ENCODE results near the gene TRABD2B.

Gene TRABD2B

GRCh38 chr1:47844558-47844955 lies 152.6 kb downstream of the TRABD2B start:
- TF ChIP-seq EZH2 (IDR thresholded peaks at IDR 0.05; ENCODE audit: borderline replicate concordance, low read depth, low read length, severe bottlenecking) (no peak), CTCF (IDR thresholded peaks at IDR 0.05; ENCODE audit: borderline replicate concordance, extremely low read depth, low read length, poor library complexity, severe bottlenecking) (no peak)
- no peaks in the 10 kb centered on the region for H3K9me3 ChIP-seq (ENCODE audit: insufficient read depth, low read length, severe bottlenecking)
- no peaks in the 10 kb centered on the region for H3K36me3 ChIP-seq (ENCODE audit: insufficient read depth, low read length)
- H3K4me2 ChIP-seq (ENCODE audit: insufficient read depth, low read length): no peak overlapping the region
- no peak for DNase-seq
- H3K4me1 ChIP-seq (ENCODE audit: insufficient read depth, low read length): no peaks in the 10 kb centered on the region
- H3K27ac ChIP-seq (ENCODE audit: low read length): no peak overlapping the region
- H3K4me3 ChIP-seq (ENCODE audit: low read depth in 1 of 2, low read length in 2 of 2): no peak overlapping the region
- ATAC-seq (ENCODE audit: insufficient read depth, low read depth): no peak
- no peak overlapping the region for H2AFZ ChIP-seq (ENCODE audit: low read depth, low read length)
- H3K79me2 ChIP-seq (ENCODE audit: insufficient read depth, low read length): no peaks in the 10 kb centered on the region
- no peak overlapping the region for H3K9ac ChIP-seq (ENCODE audit: low read depth, low read length)
- H3K27me3 ChIP-seq (ENCODE audit: insufficient read depth, low read length, poor library complexity): peaks cover 10% of the 10 kb centered on the region
- 0 out of 2 replicates have a peak, but pooled peaks cover 6% of the 10 kb centered on the region for H4K20me1 ChIP-seq (ENCODE audit: insufficient read depth, low read length)

GRCh38 chr1:47843781-47844557 lies 153.2 kb downstream of the TRABD2B start:
- no peak for DNase-seq
- no peak for ATAC-seq (ENCODE audit: insufficient read depth, low read depth)
- no peaks in the 10 kb centered on the region for H3K36me3 ChIP-seq (ENCODE audit: insufficient read depth, low read length)
- peaks cover 10% of the 10 kb centered on the region for H3K27me3 ChIP-seq (ENCODE audit: insufficient read depth, low read length, poor library complexity)
- H3K79me2 ChIP-seq (ENCODE audit: insufficient read depth, low read length): no peaks in the 10 kb centered on the region
- H3K4me3 ChIP-seq (ENCODE audit: low read depth in 1 of 2, low read length in 2 of 2): no peak overlapping the region
- 0 out of 2 replicates have a peak, but pooled peaks cover 6% of the 10 kb centered on the region for H4K20me1 ChIP-seq (ENCODE audit: insufficient read depth, low read length)
- H2AFZ ChIP-seq (ENCODE audit: low read depth, low read length): no peak overlapping the region
- H3K27ac ChIP-seq (ENCODE audit: low read length): no peak overlapping the region
- no peaks in the 10 kb centered on the region for H3K4me1 ChIP-seq (ENCODE audit: insufficient read depth, low read length)
- H3K9me3 ChIP-seq (ENCODE audit: insufficient read depth, low read length, severe bottlenecking): no peaks in the 10 kb centered on the region
- no peak overlapping the region for H3K4me2 ChIP-seq (ENCODE audit: insufficient read depth, low read length)
- H3K9ac ChIP-seq (ENCODE audit: low read depth, low read length): no peak overlapping the region
- TF ChIP-seq CTCF (IDR thresholded peaks at IDR 0.05; ENCODE audit: borderline replicate concordance, extremely low read depth, low read length, poor library complexity, severe bottlenecking) (no peak), EZH2 (IDR thresholded peaks at IDR 0.05; ENCODE audit: borderline replicate concordance, low read depth, low read length, severe bottlenecking) (no peak)

GRCh38 chr1:47843059-47843458 lies 154.1 kb downstream of the TRABD2B start:
- DNase-seq (no peak), ATAC-seq (ENCODE audit: insufficient read depth, low read depth) (no peak)
- no peaks in the 10 kb centered on the region for H3K36me3 ChIP-seq (ENCODE audit: insufficient read depth, low read length)
- no peaks in the 10 kb centered on the region for H3K9me3 ChIP-seq (ENCODE audit: insufficient read depth, low read length, severe bottlenecking)
- H3K27me3 ChIP-seq (ENCODE audit: insufficient read depth, low read length, poor library complexity): peaks cover 10% of the 10 kb centered on the region
- H3K4me3 ChIP-seq (ENCODE audit: low read depth in 1 of 2, low read length in 2 of 2): no peak overlapping the region
- no peak overlapping the region for H3K9ac ChIP-seq (ENCODE audit: low read depth, low read length)
- no peak overlapping the region for H3K27ac ChIP-seq (ENCODE audit: low read length)
- no peaks in the 10 kb centered on the region for H3K4me1 ChIP-seq (ENCODE audit: insufficient read depth, low read length)
- 0 out of 2 replicates have a peak, but pooled peaks cover 6% of the 10 kb centered on the region for H4K20me1 ChIP-seq (ENCODE audit: insufficient read depth, low read length)
- no peaks in the 10 kb centered on the region for H3K79me2 ChIP-seq (ENCODE audit: insufficient read depth, low read length)
- H2AFZ ChIP-seq (ENCODE audit: low read depth, low read length): no peak overlapping the region
- H3K4me2 ChIP-seq (ENCODE audit: insufficient read depth, low read length): no peak overlapping the region
- no peak for TF ChIP-seq CTCF (IDR thresholded peaks at IDR 0.05; ENCODE audit: borderline replicate concordance, extremely low read depth, low read length, poor library complexity, severe bottlenecking)
- TF ChIP-seq EZH2 (IDR thresholded peaks at IDR 0.05; ENCODE audit: borderline replicate concordance, low read depth, low read length, severe bottlenecking): no peak

Measured in DND-41 (cell line).